Fibroblast of the conjunctiva (primary cell): Measurements from ENCODE around the gene RSAD1.

Experiments
- DNase-seq: peaks from one replicate; pipeline ENCODE4 v3.0.0-alpha.2; 2010; ENCODE audit warnings: low read depth

The RSAD1 gene

DNA sequence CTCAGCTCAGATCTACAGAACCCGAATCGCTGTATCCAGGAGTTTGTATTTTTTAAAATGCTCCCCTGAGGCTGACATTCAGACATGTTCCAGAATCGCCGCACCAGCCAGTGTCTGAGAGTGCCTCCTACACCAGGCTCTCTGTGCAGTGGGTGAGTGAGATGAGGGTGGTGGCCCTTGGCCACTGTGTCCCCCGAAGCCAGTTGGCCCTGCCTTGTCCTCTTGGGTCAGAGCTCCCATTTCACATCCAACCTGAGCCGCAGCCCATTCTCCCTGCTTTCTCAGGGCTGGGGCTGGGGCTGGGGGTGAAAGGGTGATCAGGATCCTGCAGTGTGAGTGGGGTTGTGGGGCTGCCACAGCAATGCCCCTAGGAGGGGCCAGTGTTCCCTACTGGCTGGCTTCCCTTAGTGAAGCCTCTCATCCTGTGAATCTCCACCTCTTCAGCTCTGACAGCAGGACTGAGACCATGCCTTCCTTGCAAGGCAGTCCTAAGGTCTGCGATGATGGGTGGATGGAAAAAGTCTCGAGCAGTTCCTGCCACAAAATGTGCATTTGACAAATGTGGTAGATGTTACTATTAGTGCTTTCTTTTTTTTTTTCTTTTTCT, 16.7 kb downstream of the RSAD1 start:
- no peak for DNase-seq

DNA sequence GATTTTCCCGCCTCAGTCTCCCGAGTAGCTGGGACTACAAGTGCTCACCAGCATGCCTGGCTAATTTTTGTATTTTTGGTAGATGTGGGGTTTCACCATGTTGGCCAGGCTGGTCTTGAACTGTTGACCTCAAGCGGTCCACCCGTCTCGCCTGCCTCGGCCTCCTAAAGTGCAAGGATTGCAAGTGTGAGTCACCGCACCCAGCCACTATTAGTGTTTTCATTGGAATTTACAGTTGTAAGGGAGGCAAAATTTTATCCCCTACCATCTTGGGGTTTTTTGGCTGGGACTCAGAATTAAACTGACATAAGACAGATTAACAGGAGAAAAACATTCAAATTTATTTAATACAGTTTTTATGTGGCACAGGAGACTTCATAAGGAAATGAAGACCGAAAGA, 17.3 kb downstream of the RSAD1 start:
- DNase-seq = no peak

- DNase-seq = no peak
Observed at GRCh38 chr17:50498021-50498874, 19.6 kb downstream of the RSAD1 start.

GRCh38 chr17:50499270-50499669, 20.6 kb downstream of the RSAD1 start:
- no peak for DNase-seq

GRCh38 chr17:50499721-50500120, 21.1 kb downstream of the RSAD1 start:
- DNase-seq = no peak

DNA sequence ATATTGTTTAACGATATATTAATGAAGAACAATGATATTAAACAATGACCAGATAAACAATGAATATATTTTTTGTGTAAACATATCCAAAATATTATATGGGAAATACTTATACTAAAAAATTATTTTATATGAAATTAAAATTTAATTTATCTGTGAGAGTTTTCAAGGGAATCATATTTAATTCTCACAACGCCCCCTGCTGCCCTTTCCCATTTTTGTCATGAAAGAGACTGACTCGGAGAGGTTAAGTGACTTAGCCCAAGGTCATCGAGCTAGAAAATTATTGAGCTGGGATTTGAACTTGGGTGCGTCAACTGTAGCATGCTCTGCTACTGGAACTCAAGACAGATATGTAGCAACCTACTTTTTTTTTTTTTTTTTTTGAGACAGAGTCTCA, 22.4 kb downstream of the RSAD1 start:
- no peak for DNase-seq

GRCh38 chr17:50502301-50502990, 23.8 kb downstream of the RSAD1 start:
- DNase-seq = no peak

GRCh38 chr17:50505591-50506130, 27.0 kb downstream of the RSAD1 start:
- no peak for DNase-seq

DNA sequence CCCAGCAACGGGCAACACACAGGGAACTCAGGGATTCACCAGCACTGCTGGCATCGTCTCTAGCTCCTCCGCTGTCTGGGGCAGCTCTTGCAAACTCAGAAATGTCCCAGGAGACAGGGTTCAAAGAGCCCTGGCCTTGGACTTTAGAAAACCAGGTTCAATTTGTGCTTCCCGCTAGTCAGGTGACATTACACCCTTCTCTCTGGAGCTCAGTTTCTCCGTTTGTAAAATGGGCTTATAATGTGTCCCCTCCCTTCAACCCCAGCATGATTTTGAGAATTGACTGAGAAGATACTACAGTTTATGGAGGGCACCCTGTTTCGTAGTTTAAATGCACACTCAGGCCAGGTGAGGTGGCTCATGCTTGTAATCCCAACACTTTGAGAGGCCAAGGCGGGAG, 27.6 kb downstream of the RSAD1 start:
- DNase-seq = no peak

DNA sequence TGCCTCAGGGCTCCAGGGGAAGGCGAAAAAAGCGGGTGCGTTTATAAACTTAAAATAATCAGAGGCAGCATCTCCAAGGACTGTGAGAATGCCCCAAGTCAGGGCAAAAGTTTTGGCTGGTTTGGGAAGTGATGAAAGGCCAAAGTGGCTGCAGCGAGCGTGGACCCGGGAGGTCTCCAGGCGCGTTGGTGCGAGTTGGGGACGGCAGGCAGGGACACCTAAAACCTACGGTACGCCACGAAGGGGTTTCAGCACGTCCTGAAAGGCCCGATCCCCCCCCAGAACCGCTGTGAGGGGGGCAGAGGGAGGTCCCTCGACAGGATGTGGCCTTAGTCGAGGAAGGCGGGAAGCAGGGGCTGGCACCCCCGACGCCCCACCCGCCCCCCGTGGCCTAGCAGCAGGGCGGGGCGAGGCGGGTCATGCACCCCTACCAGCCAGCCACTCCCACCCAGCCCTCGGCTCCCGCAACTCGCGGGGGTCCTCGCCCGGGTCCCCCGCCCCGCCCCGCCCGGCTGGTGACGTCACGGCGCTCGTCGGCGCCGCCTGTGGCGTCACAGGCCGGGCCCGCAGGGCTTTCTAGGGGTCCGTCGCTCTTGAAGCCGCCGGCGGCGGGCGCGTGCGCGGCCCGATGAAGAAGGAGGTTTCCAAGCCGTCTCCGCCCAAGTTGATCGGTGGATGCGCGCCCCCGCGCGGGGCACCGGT, 29.4 kb downstream of the RSAD1 start, which contains the start of gene MYCBPAP:
MYCBPAP (plus strand) TSS at position 569 of the 702 bp plus-strand sequence. CDS start 236 bp downstream, outside the sequence.
- DNase-seq = peak; percentile 49

GRCh38 chr17:50508573-50509460, 30.2 kb downstream of the RSAD1 start:
- no peak for DNase-seq

- DNase-seq = no peak
Observed at GRCh38 chr17:50511058-50511457, 32.4 kb downstream of the RSAD1 start.

DNA sequence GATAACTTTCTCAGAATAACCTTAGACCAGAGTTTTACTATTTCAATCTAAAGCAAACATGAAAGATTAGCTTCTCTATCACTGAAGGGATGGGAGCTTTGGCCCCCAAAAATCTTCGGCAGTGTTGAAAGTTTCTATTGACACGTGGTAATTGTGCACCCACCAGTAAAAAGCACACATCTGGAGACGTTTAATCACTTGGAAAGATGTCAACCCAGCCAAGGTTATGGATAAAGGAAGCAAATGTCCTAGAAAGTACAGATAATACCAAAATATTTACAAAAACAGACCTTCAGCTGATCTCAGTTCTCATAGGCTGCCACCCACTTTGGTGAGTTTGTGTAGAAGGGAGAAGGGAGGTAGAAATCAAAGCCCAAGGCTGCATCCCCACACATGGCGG, 34.8 kb downstream of the RSAD1 start:
- no peak for DNase-seq

- DNase-seq = no peak
Observed at GRCh38 chr17:50514388-50514787, 35.7 kb downstream of the RSAD1 start.

- DNase-seq = peak; percentile 50
Observed at GRCh38 chr17:50514936-50515702, 36.5 kb downstream of the RSAD1 start.

DNA sequence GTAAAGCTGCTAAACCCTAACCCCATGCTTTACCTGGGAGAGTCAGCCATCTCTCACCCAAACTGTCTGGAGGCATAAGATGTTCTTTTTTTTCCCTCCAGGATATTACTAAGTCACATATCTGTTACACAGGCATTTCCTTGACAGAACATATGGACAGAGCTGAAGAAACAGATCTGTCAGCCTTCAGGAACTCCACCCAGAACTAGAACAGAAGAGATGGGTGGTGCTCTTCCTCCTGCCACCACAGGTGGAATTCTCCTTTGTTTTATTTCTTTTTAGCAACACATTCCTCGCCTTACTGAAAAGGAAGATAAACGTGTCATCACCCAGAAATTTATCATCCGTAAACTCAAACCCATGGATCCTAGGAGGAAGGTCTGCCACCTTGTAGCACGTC, 38.4 kb downstream of the RSAD1 start:
- DNase-seq = no peak

DNA sequence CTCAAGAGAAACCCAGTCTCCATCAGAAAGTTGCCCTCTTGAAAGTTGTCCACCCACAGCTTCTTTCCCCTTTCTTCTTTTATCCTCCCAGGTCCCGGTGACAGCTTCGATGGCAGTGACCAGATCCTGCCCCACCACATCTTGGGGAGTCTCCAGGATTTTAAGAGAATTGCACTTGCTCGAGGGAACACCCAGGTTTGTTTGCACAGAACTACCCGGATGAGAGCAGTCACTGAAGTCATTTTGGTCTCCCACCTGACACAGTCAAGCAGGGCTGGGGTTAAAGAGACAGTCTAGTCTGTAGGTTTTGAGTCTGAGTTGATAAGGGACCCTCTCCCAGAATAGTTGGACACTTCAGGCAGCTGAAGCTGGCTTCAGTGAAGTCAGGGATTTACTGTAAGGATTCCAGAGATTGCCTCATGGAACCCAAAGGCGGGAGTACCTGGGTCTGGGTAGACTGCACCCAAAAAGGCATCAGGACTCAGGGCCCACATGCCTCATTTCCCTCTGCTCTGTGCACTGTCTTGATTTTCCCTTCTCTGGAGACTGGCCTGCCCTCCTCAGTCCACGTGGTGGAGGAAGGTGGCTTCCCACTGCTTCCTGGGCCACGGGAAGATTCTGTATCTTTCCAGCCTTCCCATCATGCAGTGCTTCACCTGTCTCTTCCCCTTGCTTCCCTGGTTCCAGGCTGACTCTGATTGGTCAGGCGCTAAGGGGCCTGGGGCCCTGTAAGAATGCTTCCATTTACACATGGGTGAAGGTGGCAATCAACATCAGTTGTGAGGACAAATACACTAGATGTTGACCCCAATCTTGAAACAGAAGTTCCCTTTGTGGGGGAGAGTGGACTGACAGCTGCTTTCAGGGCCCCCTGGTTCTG, 39.1 kb downstream of the RSAD1 start:
- no peak for DNase-seq

DNA sequence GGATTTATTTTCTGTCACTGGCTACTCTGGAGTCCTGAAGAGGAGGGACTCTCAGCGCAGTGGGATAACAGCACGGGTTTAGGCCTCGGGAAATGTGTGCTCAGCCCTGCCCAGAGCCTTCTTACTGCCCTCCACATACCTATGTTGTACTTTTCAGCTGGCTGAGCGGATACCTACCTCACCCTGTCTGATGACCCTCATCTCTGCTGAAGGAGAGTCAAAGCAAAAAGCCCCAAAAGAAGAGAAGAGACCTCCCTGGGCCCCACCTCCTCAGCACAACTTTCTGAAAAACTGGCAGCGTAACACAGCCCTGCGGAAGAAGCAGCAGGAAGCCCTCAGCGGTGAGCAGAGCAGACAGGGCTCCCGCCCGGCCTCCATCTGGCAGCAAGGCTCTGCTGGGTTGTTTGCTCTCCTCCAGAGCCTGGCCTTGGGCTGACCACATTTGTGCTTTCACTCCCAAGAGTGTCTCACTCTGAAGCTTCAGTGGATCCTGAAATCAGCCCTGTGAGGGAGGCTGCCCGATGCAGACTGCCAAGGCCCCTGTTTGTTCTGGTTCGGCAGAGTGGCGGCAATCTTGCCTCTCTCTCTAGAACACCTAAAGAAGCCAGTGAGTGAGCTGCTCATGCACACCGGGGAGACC, 39.8 kb downstream of the RSAD1 start:
- no peak for DNase-seq
